ENCODE results near the gene PCBP3. TPM values are rescaled to one million over a fixed set of nuclear protein-coding genes. Genes with fewer than 3 reads are reported as not detected.

The PCBP3 gene
- total RNA-seq, 4 donors from 2014 or later, result 0.77 to 8.6 (median 3.2) TPM; not detected in 1

- no peaks in the 10 kb centered on the region for H3K4me1 ChIP-seq
- H3K9me3 ChIP-seq, result no peaks in the 10 kb centered on the region
- no peaks in the 10 kb centered on the region for H3K36me3 ChIP-seq
- intact Hi-C loops (cut with DNase I; ENCODE audit: low total_unique reads), result no loop called here
- DNase-seq, result no peak
- no peak overlapping the region for H3K4me3 ChIP-seq
- no peaks in the 10 kb centered on the region for H3K27me3 ChIP-seq
- TF ChIP-seq, protein P1, sequence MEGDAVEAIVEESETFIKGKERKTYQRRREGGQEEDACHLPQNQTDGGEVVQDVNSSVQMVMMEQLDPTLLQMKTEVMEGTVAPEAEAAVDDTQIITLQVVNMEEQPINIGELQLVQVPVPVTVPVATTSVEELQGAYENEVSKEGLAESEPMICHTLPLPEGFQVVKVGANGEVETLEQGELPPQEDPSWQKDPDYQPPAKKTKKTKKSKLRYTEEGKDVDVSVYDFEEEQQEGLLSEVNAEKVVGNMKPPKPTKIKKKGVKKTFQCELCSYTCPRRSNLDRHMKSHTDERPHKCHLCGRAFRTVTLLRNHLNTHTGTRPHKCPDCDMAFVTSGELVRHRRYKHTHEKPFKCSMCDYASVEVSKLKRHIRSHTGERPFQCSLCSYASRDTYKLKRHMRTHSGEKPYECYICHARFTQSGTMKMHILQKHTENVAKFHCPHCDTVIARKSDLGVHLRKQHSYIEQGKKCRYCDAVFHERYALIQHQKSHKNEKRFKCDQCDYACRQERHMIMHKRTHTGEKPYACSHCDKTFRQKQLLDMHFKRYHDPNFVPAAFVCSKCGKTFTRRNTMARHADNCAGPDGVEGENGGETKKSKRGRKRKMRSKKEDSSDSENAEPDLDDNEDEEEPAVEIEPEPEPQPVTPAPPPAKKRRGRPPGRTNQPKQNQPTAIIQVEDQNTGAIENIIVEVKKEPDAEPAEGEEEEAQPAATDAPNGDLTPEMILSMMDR (IDR thresholded peaks at IDR 0.05), result no peak
- no peak for TF ChIP-seq POLR2A (IDR thresholded peaks at IDR 0.05)
- H3K27ac ChIP-seq, result no peak overlapping the region
Observed at GRCh38 chr21:45965084-45965809, 321.7 kb downstream of the PCBP3 start.

DNA sequence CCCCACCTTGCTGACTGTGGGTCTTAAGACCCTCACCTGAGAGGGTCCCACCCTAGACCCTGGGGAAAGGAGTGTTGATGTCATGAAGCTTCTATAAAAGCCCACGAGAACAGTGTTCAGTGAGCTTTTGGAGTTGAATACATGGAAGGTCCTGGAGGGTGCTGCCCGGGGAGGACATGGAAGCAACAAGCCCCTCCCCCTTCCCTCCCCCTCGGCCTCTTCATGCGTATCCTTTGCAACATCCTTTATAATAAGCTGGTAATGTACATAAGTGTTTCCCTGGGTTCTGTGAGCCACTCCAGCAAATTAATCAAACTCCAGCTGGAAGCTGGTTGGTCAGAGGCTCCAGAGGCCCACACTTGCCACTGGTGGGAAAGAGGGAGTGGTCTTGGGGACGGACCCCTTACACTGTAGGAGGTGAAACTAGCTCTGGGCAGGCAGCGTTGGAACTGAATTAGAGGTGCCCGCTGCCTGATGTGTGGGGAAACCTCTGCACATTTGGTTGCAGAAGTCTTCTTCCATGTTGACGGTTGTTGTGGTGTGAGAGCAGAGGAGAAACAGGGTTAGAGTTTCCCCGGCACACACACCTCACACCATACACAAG, 323.4 kb downstream of the PCBP3 start:
- Histone ChIP-seq H3K27ac (no peak overlapping the region), H3K9me3 (no peaks in the 10 kb centered on the region), H3K4me3 (no peak overlapping the region), H3K36me3 (no peaks in the 10 kb centered on the region), H3K27me3 (no peaks in the 10 kb centered on the region), H3K4me1 (peaks cover 9 to 16% of the 10 kb centered on the region in 2 donors)
- TF ChIP-seq POLR2A (IDR thresholded peaks at IDR 0.05), result no peak
- TF ChIP-seq, protein P1 (IDR thresholded peaks at IDR 0.05), result no peak
- DNase-seq, result peak in 1 of 2 donors; percentile 14
- intact Hi-C loops (cut with DNase I; ENCODE audit: low total_unique reads), result no loop called here

DNA sequence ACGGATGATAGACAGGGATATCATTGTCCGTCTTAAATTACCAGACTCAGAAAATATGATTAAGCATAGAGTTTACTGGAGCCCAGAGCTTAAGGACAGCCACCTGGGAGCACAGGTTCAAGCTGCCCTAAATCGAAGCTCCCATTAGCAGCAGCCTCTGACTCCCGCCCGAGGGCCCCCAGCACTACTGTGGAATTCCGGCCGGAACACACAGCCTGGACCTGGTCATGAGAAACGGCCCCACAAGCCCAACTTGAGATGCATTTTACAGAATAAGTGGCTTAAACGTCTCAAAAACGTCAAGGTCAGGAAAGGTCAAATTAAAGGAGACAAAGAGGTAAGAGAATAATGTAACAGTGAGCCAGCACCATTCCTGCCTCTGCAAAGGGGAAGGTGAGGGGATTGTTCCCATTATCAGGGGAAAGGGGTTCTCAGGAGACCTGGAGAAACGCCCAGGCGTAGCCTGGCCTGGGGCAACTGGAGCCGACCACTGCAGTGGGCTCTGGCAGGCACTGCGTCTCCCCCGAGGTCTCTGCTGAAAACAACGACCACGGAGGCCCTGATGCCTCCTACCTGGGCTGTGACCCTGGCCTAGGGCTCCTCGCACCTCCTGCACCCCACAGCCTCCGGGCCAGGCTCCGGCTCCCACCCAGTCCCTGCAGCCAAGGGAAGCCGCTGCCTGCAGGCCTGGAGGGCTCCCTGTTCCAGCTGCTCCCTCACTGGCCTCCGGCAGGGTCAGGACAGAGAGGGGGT, 326.6 kb downstream of the PCBP3 start:
- H3K27ac ChIP-seq, result peak overlapping the region; percentile 96 to 98
- no peak for TF ChIP-seq POLR2A (IDR thresholded peaks at IDR 0.05)
- TF ChIP-seq, protein P1 (IDR thresholded peaks at IDR 0.05), result no peak
- DNase-seq, result peak in 1 of 2 donors; percentile 16
- intact Hi-C loops (cut with DNase I; ENCODE audit: low total_unique reads), result loop anchor here (2.0 to 10.0 kb wide), 2 partner anchors 129 to 255 kb away; partner anchors contain the start of genes COL6A2 and LSS
- H3K9me3 ChIP-seq, result no peaks in the 10 kb centered on the region
- H3K4me1 ChIP-seq, result peaks cover 14 to 26% of the 10 kb centered on the region in 2 donors
- no peaks in the 10 kb centered on the region for H3K36me3 ChIP-seq
- no peak overlapping the region for H3K4me3 ChIP-seq
- H3K27me3 ChIP-seq, result no peaks in the 10 kb centered on the region

GRCh38 chr21:45970674-45971615, 327.4 kb downstream of the PCBP3 start:
- Histone ChIP-seq H3K4me3 (no peak overlapping the region), H3K27ac (peak overlapping the region; percentile 96 to 98), H3K36me3 (no peaks in the 10 kb centered on the region), H3K27me3 (no peaks in the 10 kb centered on the region), H3K9me3 (no peaks in the 10 kb centered on the region), H3K4me1 (peaks cover 14 to 26% of the 10 kb centered on the region in 2 donors)
- peak; percentile 74 to 80 for DNase-seq
- TF ChIP-seq POLR2A (IDR thresholded peaks at IDR 0.05), result peak in 1 of 2 donors; percentile 20
- TF ChIP-seq, protein P1 (IDR thresholded peaks at IDR 0.05), result peak; percentile 91 to 95 (median 95)
- intact Hi-C loops (cut with DNase I; ENCODE audit: low total_unique reads), result loop anchor here (2.0 to 10.0 kb wide), 2 partner anchors 128 to 254 kb away; partner anchors contain the start of genes COL6A2 and LSS
